Prostate gland (tissue), 2 donors: ENCODE measurements around the gene DACT3.

Source experiments
- POLR2A ChIP-seq: fragments of 450-650 bp; IDR thresholded peaks from one replicate; pipeline ENCODE4 v1.6.1; 2016; ENCODE audit warnings: antibody characterized with exemption, mild to moderate bottlenecking
- POLR2AphosphoS5 ChIP-seq: sonication (generic); formaldehyde crosslinking; IDR thresholded peaks from one replicate; pipeline ENCODE4 v1.6.1; 2017; ENCODE audit warnings: antibody characterized with exemption
- TF ChIP-seq, protein P1 (sequence below), 4 experiments: fragments of 200-600 bp in 2 of 4; fragments of 450-650 bp in 2 of 4; sonication (generic) in 2 of 4; IDR thresholded peaks; 1 replicate in 3 of 4; 2 replicates in 1 of 4; pipeline ENCODE4 v1.5.1; 2016 to 2019; ENCODE audit warnings: antibody characterized with exemption in 4 of 4, mild to moderate bottlenecking in 2 of 4, moderate library complexity in 2 of 4

DNA sequence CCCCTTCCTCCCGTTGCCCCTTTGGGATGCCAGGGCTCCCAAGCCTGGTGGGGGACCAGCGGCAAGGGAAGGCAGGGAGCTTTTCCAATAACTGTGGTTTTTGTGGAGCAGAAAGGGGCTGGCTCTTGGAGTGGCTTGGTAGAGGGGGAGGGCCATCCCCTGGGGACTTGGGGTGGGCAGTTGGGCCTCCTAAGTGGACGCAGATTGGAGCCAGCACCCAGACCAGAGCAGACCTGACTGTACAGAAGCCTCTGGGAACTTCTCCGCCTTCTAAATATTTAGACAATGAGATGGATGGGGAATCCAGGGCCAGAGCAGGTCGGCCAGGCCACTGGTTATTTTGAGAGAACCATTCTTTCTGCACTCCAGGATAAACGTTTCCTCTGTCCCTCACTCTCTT is 40.3 kb downstream of the DACT3 start:
- TF ChIP-seq, protein P1, sequence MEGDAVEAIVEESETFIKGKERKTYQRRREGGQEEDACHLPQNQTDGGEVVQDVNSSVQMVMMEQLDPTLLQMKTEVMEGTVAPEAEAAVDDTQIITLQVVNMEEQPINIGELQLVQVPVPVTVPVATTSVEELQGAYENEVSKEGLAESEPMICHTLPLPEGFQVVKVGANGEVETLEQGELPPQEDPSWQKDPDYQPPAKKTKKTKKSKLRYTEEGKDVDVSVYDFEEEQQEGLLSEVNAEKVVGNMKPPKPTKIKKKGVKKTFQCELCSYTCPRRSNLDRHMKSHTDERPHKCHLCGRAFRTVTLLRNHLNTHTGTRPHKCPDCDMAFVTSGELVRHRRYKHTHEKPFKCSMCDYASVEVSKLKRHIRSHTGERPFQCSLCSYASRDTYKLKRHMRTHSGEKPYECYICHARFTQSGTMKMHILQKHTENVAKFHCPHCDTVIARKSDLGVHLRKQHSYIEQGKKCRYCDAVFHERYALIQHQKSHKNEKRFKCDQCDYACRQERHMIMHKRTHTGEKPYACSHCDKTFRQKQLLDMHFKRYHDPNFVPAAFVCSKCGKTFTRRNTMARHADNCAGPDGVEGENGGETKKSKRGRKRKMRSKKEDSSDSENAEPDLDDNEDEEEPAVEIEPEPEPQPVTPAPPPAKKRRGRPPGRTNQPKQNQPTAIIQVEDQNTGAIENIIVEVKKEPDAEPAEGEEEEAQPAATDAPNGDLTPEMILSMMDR (IDR thresholded peaks at IDR 0.05) = no peak
- TF ChIP-seq POLR2A (no peak), POLR2AphosphoS5 (no peak)
